ENCODE measurements around the gene RALB.

RALB gene

GRCh38 chr2:120219291-120219690 lies 33.4 kb upstream of the RALB start:
- Histone ChIP-seq H3K4me3 (ENCODE audit: low read depth, low read length) (no peak overlapping the region), H3K4me1 (ENCODE audit: control insufficient read depth, insufficient read depth, low read length) (no peaks in the 10 kb centered on the region), H3K27ac (ENCODE audit: extremely low read depth, low read depth, low read length) (no peak overlapping the region), H3K9me3 (ENCODE audit: control insufficient read depth, insufficient read depth, low read depth, low read length) (no peaks in the 10 kb centered on the region), H3K36me3 (ENCODE audit: control insufficient read depth in 2 of 2, insufficient read depth in 1 of 2, low read length in 2 of 2) (peaks cover 0 to 30% of the 10 kb centered on the region in 2 experiments; a peak in 1 of 3 replicates)
- no peak for TF ChIP-seq GFI1B (tag by site-specific recombination; IDR thresholded peaks at IDR 0.05)
- no peak for TF ChIP-seq FEZF1 (tag by site-specific recombination; IDR thresholded peaks at IDR 0.05)
- no peak for TF ChIP-seq ZNF530 (tag by site-specific recombination; IDR thresholded peaks at IDR 0.05; ENCODE audit: low read depth)
- TF ChIP-seq ZNF423 (tag by site-specific recombination; IDR thresholded peaks at IDR 0.05) = no peak
- ChIA-PET POLR2A (interaction anchor here (1.6 kb wide), 1 partner anchor 33 kb away, joined by 3 read pairs; the partner anchor contains the start of gene RALB), CTCF (interaction anchor here (1.2 to 1.6 kb wide), 2 partner anchors 13 to 15 kb away, joined by 4 to 5 read pairs; no protein-coding TSS in a partner anchor)

DNA sequence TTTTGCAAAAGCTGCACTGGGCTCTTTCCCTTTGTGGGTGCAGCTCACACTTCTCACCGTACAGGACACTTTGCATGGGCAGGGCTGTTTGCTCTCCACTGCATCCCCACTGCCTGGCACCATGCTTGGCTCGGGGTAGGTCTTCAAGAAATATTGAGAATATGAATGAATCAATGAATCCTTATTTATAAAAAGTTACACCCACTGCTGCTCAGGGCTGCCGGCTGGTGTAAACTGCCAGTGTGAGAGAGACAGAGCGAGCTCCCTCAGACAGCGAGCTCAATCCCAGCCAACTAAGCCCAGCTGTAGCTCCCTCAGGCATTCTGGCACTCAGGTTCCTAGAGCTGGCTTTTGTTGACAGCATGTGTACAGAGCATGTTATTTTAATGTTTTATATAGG lies 32.9 kb upstream of the RALB start:
- TF ChIP-seq OSR2 (tag by site-specific recombination; IDR thresholded peaks at IDR 0.05) (no peak), ZBTB6 (tag by site-specific recombination; IDR thresholded peaks at IDR 0.05) (no peak), KLF1 (tag by site-specific recombination; IDR thresholded peaks at IDR 0.05) (no peak), ZXDB (tag by site-specific recombination; IDR thresholded peaks at IDR 0.05) (no peak), ZNF133 (tag by site-specific recombination; IDR thresholded peaks at IDR 0.05) (no peak), ZNF624 (tag by site-specific recombination; IDR thresholded peaks at IDR 0.05) (no peak), ZNF19 (tag by site-specific recombination; IDR thresholded peaks at IDR 0.05; ENCODE audit: low read depth) (no peak), ZNF175 (tag by site-specific recombination; IDR thresholded peaks at IDR 0.05) (no peak), ZNF239 (tag by site-specific recombination; IDR thresholded peaks at IDR 0.05) (no peak), ZNF76 (tag by site-specific recombination; IDR thresholded peaks at IDR 0.05; ENCODE audit: borderline replicate concordance, low read depth) (no peak), SP3 (tag by site-specific recombination; IDR thresholded peaks at IDR 0.05) (no peak), IKZF3 (tag by site-specific recombination; IDR thresholded peaks at IDR 0.05) (no peak)
- Histone ChIP-seq H3K4me1 (ENCODE audit: control insufficient read depth, insufficient read depth, low read length) (no peaks in the 10 kb centered on the region), H3K4me3 (ENCODE audit: low read depth, low read length) (no peak overlapping the region), H3K27ac (ENCODE audit: extremely low read depth, low read depth, low read length) (no peak overlapping the region), H3K9me3 (ENCODE audit: control insufficient read depth, insufficient read depth, low read depth, low read length) (no peaks in the 10 kb centered on the region), H3K36me3 (ENCODE audit: control insufficient read depth in 2 of 2, insufficient read depth in 1 of 2, low read length in 2 of 2) (peaks cover 0 to 30% of the 10 kb centered on the region in 2 experiments; a peak in 1 of 3 replicates)
- POLR2A ChIA-PET = interaction anchor here (1.6 kb wide), 1 partner anchor 33 kb away, joined by 3 read pairs; the partner anchor contains the start of gene RALB
- CTCF ChIA-PET = interaction anchor here (1.2 to 1.6 kb wide), 2 partner anchors 14 to 16 kb away, joined by 4 to 5 read pairs; no protein-coding TSS in a partner anchor

DNA sequence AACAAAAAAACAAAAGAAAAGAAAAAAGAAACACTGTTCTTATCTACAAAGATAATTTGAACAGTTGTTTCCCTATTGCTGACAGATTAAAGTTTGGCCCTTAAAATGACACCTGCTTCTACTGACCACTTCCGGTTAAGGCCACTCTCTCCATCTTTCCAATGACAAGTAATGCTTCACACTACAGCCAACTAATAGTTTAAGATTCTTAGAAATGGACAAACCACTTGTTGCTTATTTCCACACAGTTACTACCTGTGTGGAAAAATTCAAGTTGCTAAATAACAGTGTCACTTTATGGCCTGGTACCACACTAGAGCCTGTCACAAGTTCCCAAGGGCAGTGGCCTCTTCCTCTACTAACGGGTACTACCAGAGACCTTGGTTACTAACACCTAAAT lies 31.9 kb upstream of the RALB start:
- Histone ChIP-seq H3K9me3 (ENCODE audit: control insufficient read depth, insufficient read depth, low read depth, low read length) (no peaks in the 10 kb centered on the region), H3K4me1 (ENCODE audit: control insufficient read depth, insufficient read depth, low read length) (no peaks in the 10 kb centered on the region), H3K36me3 (ENCODE audit: control insufficient read depth in 2 of 2, insufficient read depth in 1 of 2, low read length in 2 of 2) (peaks cover 0 to 30% of the 10 kb centered on the region in 2 experiments; a peak in 1 of 3 replicates), H3K27ac (ENCODE audit: extremely low read depth, low read depth, low read length) (no peak overlapping the region), H3K4me3 (ENCODE audit: low read depth, low read length) (no peak overlapping the region)
- ChIA-PET POLR2A (no interaction called here), CTCF (interaction anchor here (1.6 kb wide), 1 partner anchor 15 kb away, joined by 5 read pairs; no protein-coding TSS in a partner anchor)
- TF ChIP-seq ZNF747 (tag by site-specific recombination; IDR thresholded peaks at IDR 0.05) (no peak), SCRT2 (tag by site-specific recombination; IDR thresholded peaks at IDR 0.05) (peak; percentile 71), SCRT1 (tag by site-specific recombination; IDR thresholded peaks at IDR 0.05; ENCODE audit: borderline replicate concordance) (peak; percentile 61; the same call in 1 of the 2 replicates), ZNF155 (tag by site-specific recombination; IDR thresholded peaks at IDR 0.05) (no peak), TRIM28 (IDR thresholded peaks at IDR 0.05; ENCODE audit: borderline replicate concordance, low read length) (no peak), ZNF280C (tag by site-specific recombination; IDR thresholded peaks at IDR 0.05) (no peak), ZFP3 (tag by site-specific recombination; IDR thresholded peaks at IDR 0.05; ENCODE audit: low read depth) (no peak), ZSCAN4 (tag by site-specific recombination; IDR thresholded peaks at IDR 0.05) (no peak), ZNF239 (tag by site-specific recombination; IDR thresholded peaks at IDR 0.05) (no peak)
- TF ChIP-seq, protein P1, sequence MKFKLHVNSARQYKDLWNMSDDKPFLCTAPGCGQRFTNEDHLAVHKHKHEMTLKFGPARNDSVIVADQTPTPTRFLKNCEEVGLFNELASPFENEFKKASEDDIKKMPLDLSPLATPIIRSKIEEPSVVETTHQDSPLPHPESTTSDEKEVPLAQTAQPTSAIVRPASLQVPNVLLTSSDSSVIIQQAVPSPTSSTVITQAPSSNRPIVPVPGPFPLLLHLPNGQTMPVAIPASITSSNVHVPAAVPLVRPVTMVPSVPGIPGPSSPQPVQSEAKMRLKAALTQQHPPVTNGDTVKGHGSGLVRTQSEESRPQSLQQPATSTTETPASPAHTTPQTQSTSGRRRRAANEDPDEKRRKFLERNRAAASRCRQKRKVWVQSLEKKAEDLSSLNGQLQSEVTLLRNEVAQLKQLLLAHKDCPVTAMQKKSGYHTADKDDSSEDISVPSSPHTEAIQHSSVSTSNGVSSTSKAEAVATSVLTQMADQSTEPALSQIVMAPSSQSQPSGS (tag by site-specific recombination; IDR thresholded peaks at IDR 0.05; ENCODE audit: low read depth) = no peak
- TF ChIP-seq, protein P2, sequence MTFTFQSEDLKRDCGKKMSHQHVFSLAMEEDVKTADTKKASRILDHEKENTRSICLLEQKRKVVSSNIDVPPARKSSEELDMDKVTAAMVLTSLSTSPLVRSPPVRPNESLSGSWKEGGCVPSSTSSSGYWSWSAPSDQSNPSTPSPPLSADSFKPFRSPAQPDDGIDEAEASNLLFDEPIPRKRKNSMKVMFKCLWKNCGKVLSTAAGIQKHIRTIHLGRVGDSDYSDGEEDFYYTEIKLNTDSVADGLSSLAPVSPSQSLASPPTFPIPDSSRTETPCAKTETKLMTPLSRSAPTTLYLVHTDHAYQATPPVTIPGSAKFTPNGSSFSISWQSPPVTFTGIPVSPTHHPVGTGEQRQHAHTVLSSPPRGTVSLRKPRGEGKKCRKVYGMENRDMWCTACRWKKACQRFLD (tag by site-specific recombination; IDR thresholded peaks at IDR 0.05) = no peak

Measured in HEK293 (cell line).